OCI-LY7 (cell line): ENCODE data around the gene GRIA1.
A peak's percentile ranks its signal among the peaks of the same experiment; 100 is the strongest.

ENCODE experiments used
- CTCF ChIP-seq: fragments of 200-600 bp; sonication (generic); conservative IDR thresholded peaks from 2 replicates; pipeline ENCODE4 v1.5.1; 2014; ENCODE audit warnings: mild to moderate bottlenecking, antibody characterized with exemption, low read length, moderate library complexity, mixed read lengths
- EZH2phosphoT487 ChIP-seq: fragments of 200-600 bp; sonication (generic); IDR thresholded peaks from 2 replicates; pipeline ENCODE4 v1.6.1; 2018; ENCODE audit warnings: low read depth, borderline replicate concordance, mild to moderate bottlenecking, mixed run types, antibody characterized with exemption, low read length, moderate library complexity, mixed read lengths

- TF ChIP-seq CTCF (peak; percentile 61), EZH2phosphoT487 (no peak)
Observed at GRCh38 chr5:153756540-153756939, 266.1 kb downstream of the GRIA1 start.
